GM12892 (cell line): Measurements from ENCODE around the gene TSPAN15.

Source experiments
- POLR2A ChIP-seq: IDR thresholded peaks from 2 replicates; pipeline ENCODE4 v1.6.1; 2011; ENCODE audit warnings: low read depth, low read length, control low read depth
- POLR2AphosphoS5 ChIP-seq: IDR thresholded peaks from 2 replicates; pipeline ENCODE4 v1.6.1; 2011; ENCODE audit warnings: low read depth, low read length, control low read depth
- TAF1 ChIP-seq: IDR thresholded peaks from 2 replicates; pipeline ENCODE4 v1.6.1; 2011; ENCODE audit warnings: low read depth, mild to moderate bottlenecking, control low read depth, low read length, borderline replicate concordance

DNA sequence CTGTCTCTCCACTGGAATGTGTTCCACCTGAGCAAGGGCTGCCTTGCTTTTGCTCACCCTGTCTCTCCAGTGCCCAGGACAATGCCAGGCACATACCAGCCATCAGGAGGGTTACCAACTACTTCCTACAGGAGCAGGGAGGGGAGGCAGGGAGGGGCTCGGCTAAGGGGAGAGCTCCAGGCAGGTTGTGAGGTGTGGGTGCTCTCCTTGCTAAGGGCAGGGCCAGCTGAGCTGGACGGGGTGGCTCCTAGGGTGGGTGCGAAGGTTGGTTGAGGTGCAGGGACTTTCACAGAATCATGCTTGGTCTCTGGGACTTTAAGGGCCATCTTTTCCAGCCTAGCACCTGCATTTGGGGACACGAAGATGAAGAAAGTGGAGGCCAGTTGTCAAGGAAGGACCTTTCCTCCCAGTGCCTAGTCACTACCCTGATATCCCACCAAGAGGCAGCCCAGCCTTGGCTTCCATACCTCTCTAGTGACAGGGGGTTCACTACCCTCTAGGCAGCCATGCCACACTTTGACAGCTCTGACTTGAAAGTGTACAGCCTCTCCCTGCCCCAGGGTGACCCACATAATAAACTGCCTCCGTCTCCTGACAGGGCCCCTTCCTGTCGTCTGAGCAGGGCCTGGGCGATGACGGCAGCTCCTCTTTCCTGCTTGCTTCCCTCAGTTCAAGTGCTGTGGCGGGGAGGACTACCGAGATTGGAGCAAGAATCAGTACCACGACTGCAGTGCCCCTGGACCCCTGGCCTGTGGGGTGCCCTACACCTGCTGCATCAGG is 46.5 kb downstream of the TSPAN15 start:
- no peak for TF ChIP-seq POLR2A
- no peak for TF ChIP-seq POLR2AphosphoS5
- TF ChIP-seq TAF1: no peak
